HCT116 (cell line): ENCODE measurements around the gene THSD7B. TPM values are rescaled to one million over a fixed set of nuclear protein-coding genes. Genes with fewer than 3 reads are reported as not detected.

ENCODE experiments used
- ATAC-seq: fragments of 200-7000 bp; cut with Tn5 transposase; 2 replicates; pipeline ENCODE4 v1.9.1; 2020; ENCODE audit warnings: mild to moderate bottlenecking, moderate library complexity
- BruUV-seq: library from RNA; stranded (reverse); fragments of 400-500 nt; replicated peaks from 2 replicates; lab custom pipeline; 2021; lab: Mats Ljungman, UMichigan
- CTCF ChIA-PET: fragments of 300-600 bp; sonication (Branson Sonifier 250); formaldehyde crosslinking; loops from one replicate; lab custom pipeline; 2021; ENCODE audit warnings: antibody characterized with exemption; lab: Charles Lee
- POLR2A ChIA-PET: fragments of 300-600, 350-600 bp; sonication (Branson Sonifier 250); formaldehyde crosslinking; loops from one replicate; lab custom pipeline; 2021; ENCODE audit warnings: antibody characterized with exemption; lab: Charles Lee
- RAD21 ChIA-PET, 2 experiments: fragments of 300-600 bp; sonication (Branson Sonifier 250); formaldehyde crosslinking; loops; one replicate each; lab custom pipeline; 2023; ENCODE audit warnings: low total read pairs in 2 of 2; ENCODE audit not compliant: uncharacterized antibody in 2 of 2, unreplicated experiment in 2 of 2, low non-redundant PET in 1 of 2; lab: Charles Lee
- DNase-seq: peaks from one replicate; pipeline ENCODE4 v3.0.0-alpha.2; 2010; ENCODE audit warnings: low read depth, low spot score
- H2AFZ ChIP-seq: fragments of 200-600 bp; shearing (Covaris generic), sonication (generic); 2 replicates; pipeline ENCODE4 v1.6.1; 2017; ENCODE audit warnings: low read depth, mixed run types, mixed read lengths, antibody characterized with exemption, low read length; ENCODE audit not compliant: poor library complexity, severe bottlenecking
- H3K27ac ChIP-seq: 2 replicates; pipeline ENCODE4 v1.5.1; 2012; ENCODE audit warnings: low read depth, low read length
- H3K27me3 ChIP-seq: fragments of 200-600 bp; sonication (generic); 2 replicates; pipeline ENCODE4 v1.6.1; 2016; ENCODE audit warnings: mixed run types, low read length, mixed read lengths; ENCODE audit not compliant: insufficient read depth
- H3K36me3 ChIP-seq, 2 experiments: fragments of 200-500 bp in 1 of 2; fragments of 200-600 bp in 1 of 2; sonication (Bioruptor generic) in 1 of 2; sonication (generic) in 1 of 2; 2 replicates each; pipeline versions ENCODE4 v1.5.1 to v1.6.1; 2014 to 2016; ENCODE audit warnings: low read length in 2 of 2, inconsistent platforms in 1 of 2, mixed read lengths in 1 of 2, mixed run types in 1 of 2; ENCODE audit not compliant: insufficient read depth in 2 of 2, control insufficient read depth in 1 of 2
- H3K4me1 ChIP-seq, 2 experiments: fragments of 200-600 bp in 1 of 2; sonication (generic) in 1 of 2; 2 replicates each; pipeline versions ENCODE4 v1.5.1 to v1.6.1; 2012 to 2017; ENCODE audit warnings: low read length in 2 of 2, inconsistent platforms in 1 of 2, mild to moderate bottlenecking in 1 of 2, mixed read lengths in 1 of 2, mixed run types in 1 of 2, moderate library complexity in 1 of 2; ENCODE audit not compliant: insufficient read depth in 2 of 2, control insufficient read depth in 1 of 2
- H3K4me2 ChIP-seq: fragments of 200-600 bp; sonication (generic); 2 replicates; pipeline ENCODE4 v1.6.1; 2017; ENCODE audit warnings: mixed run types, low read length, mixed read lengths
- H3K4me3 ChIP-seq, 2 experiments: fragments of 200-600 bp in 1 of 2; sonication (generic) in 1 of 2; replicated peaks in 1 of 2; 2 replicates each; pipeline ENCODE4 v1.5.1; 2011 to 2016; ENCODE audit warnings: low read length in 2 of 2, control low read depth in 1 of 2, low read depth in 1 of 2, mild to moderate bottlenecking in 1 of 2, mixed read lengths in 1 of 2, mixed run types in 1 of 2
- H3K79me2 ChIP-seq: fragments of 200-600 bp; sonication (generic); 2 replicates; pipeline ENCODE4 v1.6.1; 2017; ENCODE audit warnings: mild to moderate bottlenecking, mixed run types, low read length, moderate library complexity, mixed read lengths; ENCODE audit not compliant: insufficient read depth
- H3K9ac ChIP-seq: fragments of 200-600 bp; sonication (generic); 2 replicates; pipeline ENCODE4 v1.6.1; 2016; ENCODE audit warnings: low read length, mixed read lengths
- H3K9me2 ChIP-seq: fragments of 200-600 bp; sonication (generic), shearing (Covaris generic); 2 replicates; pipeline ENCODE4 v1.6.1; 2017; ENCODE audit warnings: mixed run types, mild to moderate bottlenecking, moderate library complexity; ENCODE audit not compliant: insufficient read depth
- H3K9me3 ChIP-seq, 2 experiments: fragments of 200-500 bp in 1 of 2; fragments of 200-600 bp in 1 of 2; sonication (Bioruptor generic) in 1 of 2; sonication (generic) in 1 of 2; 2 replicates each; pipeline ENCODE4 v1.6.1; 2014 to 2017; ENCODE audit warnings: low read length in 2 of 2, mixed read lengths in 2 of 2, inconsistent platforms in 1 of 2, low read depth in 1 of 2, mild to moderate bottlenecking in 1 of 2, mixed run types in 1 of 2, moderate library complexity in 1 of 2; ENCODE audit not compliant: control insufficient read depth in 1 of 2, insufficient read depth in 1 of 2
- H4K20me1 ChIP-seq: fragments of 200-600 bp; sonication (generic), shearing (Covaris generic); 2 replicates; pipeline ENCODE4 v1.6.1; 2017; ENCODE audit warnings: mixed run types, mild to moderate bottlenecking, moderate library complexity; ENCODE audit not compliant: insufficient read depth
- CBX3 ChIP-seq: IDR thresholded peaks from 2 replicates; pipeline ENCODE4 v1.6.1; 2012; ENCODE audit warnings: low read depth
- CEBPB ChIP-seq: IDR thresholded peaks from 2 replicates; pipeline ENCODE4 v1.6.1; 2012; ENCODE audit warnings: low read depth
- EGR1 ChIP-seq: IDR thresholded peaks from 2 replicates; pipeline ENCODE4 v1.6.1; 2012; ENCODE audit warnings: low read depth
- ELF1 ChIP-seq: IDR thresholded peaks from 2 replicates; pipeline ENCODE4 v1.6.1; 2012; ENCODE audit warnings: low read depth, borderline replicate concordance
- EZH2 ChIP-seq: fragments of 200-600 bp; sonication (generic); IDR thresholded peaks from 2 replicates; pipeline ENCODE4 v1.6.1; 2017; ENCODE audit warnings: antibody characterized with exemption, mixed run types
- EZH2phosphoT487 ChIP-seq: fragments of 200-600 bp; IDR thresholded peaks from 2 replicates; pipeline ENCODE4 v1.6.1; 2018; ENCODE audit warnings: antibody characterized with exemption, borderline replicate concordance
- JUND ChIP-seq: IDR thresholded peaks from 2 replicates; pipeline ENCODE4 v1.6.1; 2012
- POLR2A ChIP-seq: IDR thresholded peaks from 2 replicates; pipeline ENCODE4 v1.7.0; 2011; ENCODE audit warnings: borderline replicate concordance; ENCODE audit not compliant: insufficient read depth, insufficient read length; ENCODE audit errors: extremely low read depth
- REST ChIP-seq: IDR thresholded peaks from 2 replicates; pipeline ENCODE4 v1.6.1; 2012; ENCODE audit warnings: low read depth
- SP1 ChIP-seq: IDR thresholded peaks from 2 replicates; pipeline ENCODE4 v1.6.1; 2012; ENCODE audit warnings: low read depth
- SRF ChIP-seq: IDR thresholded peaks from 2 replicates; pipeline ENCODE4 v1.6.1; 2012; ENCODE audit warnings: low read depth
- TCF7L2 ChIP-seq: IDR thresholded peaks from 2 replicates; pipeline ENCODE4 v1.7.0; 2011; ENCODE audit warnings: borderline replicate concordance, inconsistent platforms; ENCODE audit not compliant: insufficient read depth, insufficient read length; ENCODE audit errors: extremely low read depth
- YY1 ChIP-seq: IDR thresholded peaks from 2 replicates; pipeline ENCODE4 v1.6.1; 2011; ENCODE audit warnings: low read length, low read depth, moderate library complexity, mild to moderate bottlenecking; ENCODE audit not compliant: insufficient replicate concordance; ENCODE audit errors: extremely low read depth
- ZFX ChIP-seq: fragments of 450-650 bp; IDR thresholded peaks from 2 replicates; pipeline ENCODE4 v1.6.1; 2017
- ZNF274 ChIP-seq: fragments of 200-500 bp; sonication (Bioruptor generic); IDR thresholded peaks from 2 replicates; pipeline ENCODE4 v1.6.1; 2014; ENCODE audit warnings: mild to moderate bottlenecking, low read depth, low read length, inconsistent platforms
- intact Hi-C: fragments of 100-400 bp; cut with micrococcal nuclease; formaldehyde crosslinking; loops from 2 replicates; pipeline ENCODE4 v1.10.0; 2022
- total RNA-seq: library from RNA; stranded (reverse); gene quantifications from one replicate; pipeline ENCODE4 v1.2.1, GENCODE V29; 2021; ENCODE audit not compliant: unreplicated experiment

THSD7B gene
- total RNA-seq, 1 experiment from 2014 or later, result not detected

- ChIA-PET POLR2A (no interaction called here), CTCF (no interaction called here), RAD21 (no interaction called here)
- Histone ChIP-seq H4K20me1 (no peaks in the 10 kb centered on the region), H3K27ac (no peak overlapping the region), H3K79me2 (no peaks in the 10 kb centered on the region), H3K9ac (no peak overlapping the region), H2AFZ (no peak overlapping the region), H3K9me2 (no peaks in the 10 kb centered on the region), H3K9me3 (peaks cover 3 to 6% of the 10 kb centered on the region in 2 experiments; a peak in 2 of 4 replicates), H3K4me2 (no peak overlapping the region), H3K4me1 (no peaks in the 10 kb centered on the region), H3K27me3 (no peaks in the 10 kb centered on the region), H3K36me3 (no peaks in the 10 kb centered on the region), H3K4me3 (no peak overlapping the region)
- no peak for ATAC-seq
- no TSS peak for BruUV-seq
- no peak for DNase-seq
- intact Hi-C loops, result no loop called here
- no peak for TF ChIP-seq SRF
- TF ChIP-seq TCF7L2, result no peak
- TF ChIP-seq EZH2phosphoT487, result no peak
- TF ChIP-seq ELF1, result no peak
- no peak for TF ChIP-seq JUND
- no peak for TF ChIP-seq YY1
- no peak for TF ChIP-seq EGR1
- TF ChIP-seq CEBPB, result no peak
- TF ChIP-seq ZFX, result no peak
- TF ChIP-seq POLR2A, result no peak
- no peak for TF ChIP-seq REST
- TF ChIP-seq CBX3, result no peak
- no peak for TF ChIP-seq ZNF274
- TF ChIP-seq SP1, result no peak
- TF ChIP-seq EZH2, result no peak
- TF ChIP-seq, all 23 proteins: peak for 0
Observed at GRCh38 chr2:136909777-136910176, 144.4 kb downstream of the THSD7B start.
